ENCODE measurements around the gene ZNF346.

ZNF346 gene

GRCh38 chr5:177006265-177006972 is 16.1 kb upstream of the ZNF346 start, which contains the start of gene UIMC1:
Gene UIMC1 (minus strand): TSS chr5:177006779. CDS start chr5:176982615, 24,164 bp downstream.
- Histone ChIP-seq H3K9ac (ENCODE audit: low read length in 5 of 5) (peak within 1 kb of the TSS in 4 of 5 donors; percentile 82 to 89 (median 85)), H3K4me1 (ENCODE audit: control insufficient read depth in 5 of 5, insufficient read depth in 5 of 5, low read length in 5 of 5) (peaks cover 3 to 24% (median 15%) of the 10 kb centered on the region in 5 donors), H3K9me3 (ENCODE audit: control insufficient read depth in 5 of 5, low read length in 5 of 5) (no peaks in the 10 kb centered on the region), H3K36me3 (ENCODE audit: control insufficient read depth in 5 of 5, insufficient read depth in 5 of 5, low read length in 5 of 5) (no peaks in the 10 kb centered on the region), H3K27me3 (ENCODE audit: control insufficient read depth in 5 of 5, insufficient read depth in 4 of 5, low read length in 5 of 5) (no peaks in the 10 kb centered on the region), H3K27ac (ENCODE audit: low read depth, low read length) (peak within 1 kb of the TSS; percentile 90), H3K4me3 (ENCODE audit: low read depth in 1 of 5, low read length in 5 of 5) (peak within 1 kb of the TSS; percentile 79 to 96 (median 89))

- H3K4me1 ChIP-seq (ENCODE audit: control insufficient read depth in 5 of 5, insufficient read depth in 5 of 5, low read length in 5 of 5): peaks cover 3 to 22% (median 15%) of the 10 kb centered on the region in 5 donors
- no peaks in the 10 kb centered on the region for H3K9me3 ChIP-seq (ENCODE audit: control insufficient read depth in 5 of 5, low read length in 5 of 5)
- no peaks in the 10 kb centered on the region for H3K36me3 ChIP-seq (ENCODE audit: control insufficient read depth in 5 of 5, insufficient read depth in 5 of 5, low read length in 5 of 5)
- H3K27ac ChIP-seq (ENCODE audit: low read depth, low read length): no peak overlapping the region
- no peaks in the 10 kb centered on the region for H3K27me3 ChIP-seq (ENCODE audit: control insufficient read depth in 5 of 5, insufficient read depth in 4 of 5, low read length in 5 of 5)
- H3K4me3 ChIP-seq (ENCODE audit: low read depth in 1 of 5, low read length in 5 of 5): no peak overlapping the region
- H3K9ac ChIP-seq (ENCODE audit: low read length in 5 of 5): no peak overlapping the region
These were observed 13.8 kb upstream of the ZNF346 start for GRCh38 chr5:177008716-177009115.

DNA sequence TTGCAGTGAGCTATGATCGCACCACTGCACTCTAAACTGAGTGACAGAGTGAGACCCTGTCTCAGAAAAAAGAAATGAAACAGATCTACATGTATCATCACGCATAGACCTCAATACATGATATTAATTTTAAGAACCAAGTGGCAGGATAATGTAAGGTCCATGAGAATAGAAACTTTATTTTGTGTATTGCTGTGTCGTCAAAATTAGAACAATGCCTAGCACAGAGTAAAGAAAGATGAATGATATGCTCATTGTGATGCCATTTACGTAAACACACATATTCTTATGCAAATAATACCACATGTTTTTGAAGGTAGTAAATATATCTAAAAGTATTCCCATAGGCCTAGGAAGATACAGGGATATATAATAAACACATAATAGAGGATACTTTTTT is 12.3 kb upstream of the ZNF346 start:
- H3K36me3 ChIP-seq (ENCODE audit: control insufficient read depth in 5 of 5, insufficient read depth in 5 of 5, low read length in 5 of 5): no peaks in the 10 kb centered on the region
- H3K9me3 ChIP-seq (ENCODE audit: control insufficient read depth in 5 of 5, low read length in 5 of 5): no peaks in the 10 kb centered on the region
- no peak overlapping the region for H3K9ac ChIP-seq (ENCODE audit: low read length in 5 of 5)
- H3K27me3 ChIP-seq (ENCODE audit: control insufficient read depth in 5 of 5, insufficient read depth in 4 of 5, low read length in 5 of 5): no peaks in the 10 kb centered on the region
- H3K4me3 ChIP-seq (ENCODE audit: low read depth in 1 of 5, low read length in 5 of 5): no peak overlapping the region
- no peak overlapping the region for H3K27ac ChIP-seq (ENCODE audit: low read depth, low read length)
- H3K4me1 ChIP-seq (ENCODE audit: control insufficient read depth in 5 of 5, insufficient read depth in 5 of 5, low read length in 5 of 5): peaks cover 3 to 11% (median 5%) of the 10 kb centered on the region in 5 donors

DNA sequence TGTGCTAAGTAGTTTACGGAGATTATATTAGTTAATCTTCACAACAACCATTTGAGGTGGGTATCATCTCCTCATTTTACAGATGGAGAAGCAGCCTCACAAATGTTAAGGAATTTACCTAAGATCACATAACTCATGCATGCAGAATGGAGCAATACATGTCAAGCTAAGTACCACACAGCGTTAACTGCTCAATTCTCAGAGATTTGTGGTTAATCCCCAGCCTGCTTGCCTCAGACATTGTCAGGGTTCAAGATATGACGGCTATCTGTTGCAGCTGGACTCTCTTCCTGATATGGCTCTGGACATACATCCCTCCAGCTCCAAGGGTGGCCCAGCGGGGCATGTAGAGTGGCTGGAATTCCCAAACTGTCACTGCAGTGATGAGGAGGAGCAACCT is 7.3 kb upstream of the ZNF346 start:
- H3K4me3 ChIP-seq (ENCODE audit: low read depth in 1 of 5, low read length in 5 of 5): no peak overlapping the region
- H3K9ac ChIP-seq (ENCODE audit: low read length in 5 of 5): no peak overlapping the region
- H3K27me3 ChIP-seq (ENCODE audit: control insufficient read depth in 5 of 5, insufficient read depth in 4 of 5, low read length in 5 of 5): no peaks in the 10 kb centered on the region
- no peaks in the 10 kb centered on the region for H3K4me1 ChIP-seq (ENCODE audit: control insufficient read depth in 5 of 5, insufficient read depth in 5 of 5, low read length in 5 of 5)
- no peaks in the 10 kb centered on the region for H3K36me3 ChIP-seq (ENCODE audit: control insufficient read depth in 5 of 5, insufficient read depth in 5 of 5, low read length in 5 of 5)
- H3K27ac ChIP-seq (ENCODE audit: low read depth, low read length): no peak overlapping the region
- no peaks in the 10 kb centered on the region for H3K9me3 ChIP-seq (ENCODE audit: control insufficient read depth in 5 of 5, low read length in 5 of 5)

DNA sequence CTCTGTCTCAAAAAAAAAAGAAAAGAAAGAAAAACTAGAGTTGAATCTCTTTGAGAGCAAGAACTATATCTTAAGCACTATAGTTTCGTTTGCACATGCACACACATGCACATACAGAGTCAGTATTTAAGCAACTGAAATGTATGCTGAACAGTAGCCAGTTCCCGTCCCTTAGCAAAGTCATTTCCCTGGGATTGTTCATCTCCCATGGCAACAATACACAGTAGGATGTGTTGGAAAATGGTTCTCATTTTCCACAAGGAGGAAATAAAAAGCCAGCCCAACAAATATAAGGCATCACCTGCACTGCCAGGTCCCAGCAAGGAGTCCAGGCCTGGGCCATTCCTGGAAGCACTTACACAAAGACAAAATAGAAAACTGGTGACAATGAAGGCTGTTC is 4.2 kb upstream of the ZNF346 start:
- Histone ChIP-seq H3K4me3 (ENCODE audit: low read depth in 1 of 5, low read length in 5 of 5) (no peak overlapping the region), H3K27me3 (ENCODE audit: control insufficient read depth in 5 of 5, insufficient read depth in 4 of 5, low read length in 5 of 5) (no peaks in the 10 kb centered on the region), H3K27ac (ENCODE audit: low read depth, low read length) (no peak overlapping the region), H3K9me3 (ENCODE audit: control insufficient read depth in 5 of 5, low read length in 5 of 5) (no peaks in the 10 kb centered on the region), H3K36me3 (ENCODE audit: control insufficient read depth in 5 of 5, insufficient read depth in 5 of 5, low read length in 5 of 5) (no peaks in the 10 kb centered on the region), H3K4me1 (ENCODE audit: control insufficient read depth in 5 of 5, insufficient read depth in 5 of 5, low read length in 5 of 5) (peaks cover 2 to 18% (median 15%) of the 10 kb centered on the region in 5 donors), H3K9ac (ENCODE audit: low read length in 5 of 5) (no peak overlapping the region)

- Histone ChIP-seq H3K27ac (ENCODE audit: low read depth, low read length) (no peak overlapping the region), H3K9me3 (ENCODE audit: control insufficient read depth in 5 of 5, low read length in 5 of 5) (no peaks in the 10 kb centered on the region), H3K4me1 (ENCODE audit: control insufficient read depth in 5 of 5, insufficient read depth in 5 of 5, low read length in 5 of 5) (peaks cover 2 to 21% (median 18%) of the 10 kb centered on the region in 5 donors), H3K36me3 (ENCODE audit: control insufficient read depth in 5 of 5, insufficient read depth in 5 of 5, low read length in 5 of 5) (no peaks in the 10 kb centered on the region), H3K27me3 (ENCODE audit: control insufficient read depth in 5 of 5, insufficient read depth in 4 of 5, low read length in 5 of 5) (no peaks in the 10 kb centered on the region), H3K9ac (ENCODE audit: low read length in 5 of 5) (no peak overlapping the region), H3K4me3 (ENCODE audit: low read depth in 1 of 5, low read length in 5 of 5) (no peak overlapping the region)
These were observed 2.5 kb upstream of the ZNF346 start for GRCh38 chr5:177020033-177020432.

DNA sequence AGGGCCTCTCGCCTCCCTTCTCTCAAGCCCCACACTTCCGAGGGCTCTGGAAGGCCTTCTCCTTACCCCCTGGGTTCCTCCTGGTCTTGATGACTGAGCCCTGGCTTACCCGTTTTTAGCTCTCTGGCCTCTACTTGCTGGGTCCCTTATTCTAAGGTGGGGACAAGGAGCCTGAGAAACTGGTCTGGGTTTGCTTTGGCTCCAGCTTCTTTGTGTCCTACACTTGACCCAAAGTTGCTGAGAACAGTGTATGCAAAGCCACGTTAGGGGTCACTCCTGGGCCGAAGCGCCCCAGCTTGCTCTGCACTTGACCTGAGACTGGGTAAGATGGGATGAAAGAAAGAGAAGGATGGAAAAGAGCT is 788 bp downstream of the ZNF346 start:
- Histone ChIP-seq H3K27me3 (ENCODE audit: control insufficient read depth in 5 of 5, insufficient read depth in 4 of 5, low read length in 5 of 5) (no peaks in the 10 kb centered on the region), H3K4me1 (ENCODE audit: control insufficient read depth in 5 of 5, insufficient read depth in 5 of 5, low read length in 5 of 5) (peaks cover 2 to 21% (median 18%) of the 10 kb centered on the region in 5 donors), H3K36me3 (ENCODE audit: control insufficient read depth in 5 of 5, insufficient read depth in 5 of 5, low read length in 5 of 5) (no peaks in the 10 kb centered on the region), H3K9me3 (ENCODE audit: control insufficient read depth in 5 of 5, low read length in 5 of 5) (no peaks in the 10 kb centered on the region), H3K27ac (ENCODE audit: low read depth, low read length) (peak overlapping the region; percentile 67), H3K4me3 (ENCODE audit: low read depth in 1 of 5, low read length in 5 of 5) (peak overlapping the region; percentile 86 to 97 (median 91)), H3K9ac (ENCODE audit: low read length in 5 of 5) (peak overlapping the region; percentile 88 to 95 (median 93))

GRCh38 chr5:177024559-177024958 is 2.1 kb downstream of the ZNF346 start:
- H3K4me3 ChIP-seq (ENCODE audit: low read depth in 1 of 5, low read length in 5 of 5): no peak overlapping the region
- H3K4me1 ChIP-seq (ENCODE audit: control insufficient read depth in 5 of 5, insufficient read depth in 5 of 5, low read length in 5 of 5): peaks cover 2 to 21% (median 18%) of the 10 kb centered on the region in 5 donors
- H3K36me3 ChIP-seq (ENCODE audit: control insufficient read depth in 5 of 5, insufficient read depth in 5 of 5, low read length in 5 of 5): no peaks in the 10 kb centered on the region
- H3K9ac ChIP-seq (ENCODE audit: low read length in 5 of 5): no peak overlapping the region
- H3K27me3 ChIP-seq (ENCODE audit: control insufficient read depth in 5 of 5, insufficient read depth in 4 of 5, low read length in 5 of 5): no peaks in the 10 kb centered on the region
- no peaks in the 10 kb centered on the region for H3K9me3 ChIP-seq (ENCODE audit: control insufficient read depth in 5 of 5, low read length in 5 of 5)
- no peak overlapping the region for H3K27ac ChIP-seq (ENCODE audit: low read depth, low read length)

- H3K36me3 ChIP-seq (ENCODE audit: control insufficient read depth in 5 of 5, insufficient read depth in 5 of 5, low read length in 5 of 5): no peaks in the 10 kb centered on the region
- no peaks in the 10 kb centered on the region for H3K27me3 ChIP-seq (ENCODE audit: control insufficient read depth in 5 of 5, insufficient read depth in 4 of 5, low read length in 5 of 5)
- H3K9me3 ChIP-seq (ENCODE audit: control insufficient read depth in 5 of 5, low read length in 5 of 5): no peaks in the 10 kb centered on the region
- no peak overlapping the region for H3K9ac ChIP-seq (ENCODE audit: low read length in 5 of 5)
- H3K27ac ChIP-seq (ENCODE audit: low read depth, low read length): no peak overlapping the region
- peaks cover 2 to 21% (median 18%) of the 10 kb centered on the region in 5 donors for H3K4me1 ChIP-seq (ENCODE audit: control insufficient read depth in 5 of 5, insufficient read depth in 5 of 5, low read length in 5 of 5)
- no peak overlapping the region for H3K4me3 ChIP-seq (ENCODE audit: low read depth in 1 of 5, low read length in 5 of 5)
These were observed 2.7 kb downstream of the ZNF346 start for GRCh38 chr5:177025101-177025601.

GRCh38 chr5:177027665-177028064 is 5.2 kb downstream of the ZNF346 start:
- peaks cover 0 to 10% (median 10%) of the 10 kb centered on the region in 5 donors for H3K4me1 ChIP-seq (ENCODE audit: control insufficient read depth in 5 of 5, insufficient read depth in 5 of 5, low read length in 5 of 5)
- no peak overlapping the region for H3K9ac ChIP-seq (ENCODE audit: low read length in 5 of 5)
- no peak overlapping the region for H3K4me3 ChIP-seq (ENCODE audit: low read depth in 1 of 5, low read length in 5 of 5)
- no peak overlapping the region for H3K27ac ChIP-seq (ENCODE audit: low read depth, low read length)
- H3K9me3 ChIP-seq (ENCODE audit: control insufficient read depth in 5 of 5, low read length in 5 of 5): peaks cover 0 to 5% (median 0%) of the 10 kb centered on the region in 5 donors
- H3K36me3 ChIP-seq (ENCODE audit: control insufficient read depth in 5 of 5, insufficient read depth in 5 of 5, low read length in 5 of 5): no peaks in the 10 kb centered on the region
- no peaks in the 10 kb centered on the region for H3K27me3 ChIP-seq (ENCODE audit: control insufficient read depth in 5 of 5, insufficient read depth in 4 of 5, low read length in 5 of 5)
